Kidney (tissue), 14 donors: ENCODE results near the gene HMOX1. TPM values are rescaled to one million over a fixed set of nuclear protein-coding genes. Genes with fewer than 3 reads are reported as not detected.

Experiments
- DNase-seq, 5 donors: peaks; one replicate each; pipeline ENCODE4 v3.0.0-alpha.2; 2013 to 2020
- FAIRE-seq: peaks from 2 replicates; lab custom pipeline; 2012; peaks lifted over from hg19 to GRCh38; lab: Jason Lieb, UNC
- H3K27ac ChIP-seq, 2 donors: one replicate each; pipeline ENCODE4 v1.7.0; 2013; ENCODE audit warnings: low read depth in 2 of 2, low read length in 2 of 2, inconsistent platforms in 1 of 2
- H3K27me3 ChIP-seq: one replicate; pipeline ENCODE4 v1.7.1; 2013; ENCODE audit warnings: low read length, inconsistent platforms; ENCODE audit not compliant: control insufficient read depth, insufficient read depth
- H3K36me3 ChIP-seq, 3 donors: one replicate each; pipeline versions ENCODE4 v1.7.0 to v1.7.1; 2013; ENCODE audit warnings: low read length in 3 of 3, control low read depth in 1 of 3, inconsistent platforms in 1 of 3; ENCODE audit not compliant: insufficient read depth in 3 of 3, control insufficient read depth in 2 of 3
- H3K4me1 ChIP-seq, 3 donors: one replicate each; pipeline versions ENCODE4 v1.7.0 to v1.7.1; 2013; ENCODE audit warnings: low read length in 3 of 3, inconsistent platforms in 1 of 3, low read depth in 1 of 3; ENCODE audit not compliant: control insufficient read depth in 2 of 3, insufficient read depth in 2 of 3
- H3K4me3 ChIP-seq, 3 donors: one replicate each; pipeline versions ENCODE4 v1.7.0 to v1.8.1; 2013; ENCODE audit warnings: low read length in 3 of 3, control low read depth in 1 of 3, inconsistent platforms in 1 of 3
- H3K9ac ChIP-seq, 3 donors: one replicate each; pipeline versions ENCODE4 v1.7.0 to v1.7.1; 2013; ENCODE audit warnings: low read length in 3 of 3, control low read depth in 1 of 3, inconsistent platforms in 1 of 3
- H3K9me3 ChIP-seq, 3 donors: one replicate each; pipeline versions ENCODE4 v1.7.0 to v1.7.1; 2013; ENCODE audit warnings: low read length in 3 of 3, control low read depth in 1 of 3, inconsistent platforms in 1 of 3; ENCODE audit not compliant: control insufficient read depth in 2 of 3, insufficient read depth in 1 of 3
- CTCF ChIP-seq: IDR thresholded peaks from 3 replicates; pipeline ENCODE4 v1.5.1; 2012; ENCODE audit warnings: mild to moderate bottlenecking, moderate library complexity, borderline replicate concordance; ENCODE audit not compliant: insufficient read depth; ENCODE audit errors: extremely low read depth
- intact Hi-C: fragments of 100-400 bp; cut with DNase I; formaldehyde crosslinking; loops from one replicate; pipeline ENCODE4 v1.11.1; 2022
- polyA plus RNA-seq: library from polyadenylated mRNA; stranded (reverse); fragments of 350-450 nt; fragmentation: Illumina TruSeq; extraction: RNeasy Lipid Tissue Mini Kit (QIAGEN cat#74804); gene quantifications from one replicate; pipeline ENCODE4 v1.2.3, GENCODE V29; 2014; ENCODE audit warnings: low read depth, low replicate concordance; ENCODE audit not compliant: insufficient read depth
- total RNA-seq: library from RNA; stranded (reverse); fragmentation: NEBNext Ultra II Directional; extraction: Animal tissue kit (Norgen Biotek cat#: 25700); gene quantifications from one replicate; pipeline ENCODE4 v1.2.1, GENCODE V29; 2021
- donor health status: control.
- donor health status: control.
- donor health status: control.
- donor health status: control.
- donor health status: control.
- donor health status: DM: yes; HTN: yes; CAD: no.
- donor health status: Normal renal cell carcinoma (clear cell type).

Gene HMOX1
- total and polyA plus RNA-seq, 2 donors from 2014 or later, result 37.7 to 234 TPM

GRCh38 chr22:35384975-35385588 is 4.2 kb downstream of the HMOX1 start:
- H3K27me3 ChIP-seq, result no peaks in the 10 kb centered on the region
- peak overlapping the region in 2 of 3 donors; percentile 26 to 88 for H3K4me3 ChIP-seq
- no peak for DNase-seq
- H3K9ac ChIP-seq, result no peak overlapping the region
- peaks cover 0 to 9% (median 0%) of the 10 kb centered on the region in 3 donors for H3K36me3 ChIP-seq
- intact Hi-C loops, result no loop called here
- FAIRE-seq, result no peak
- TF ChIP-seq CTCF, result no peak
- peaks cover 0 to 9% (median 6%) of the 10 kb centered on the region in 3 donors for H3K4me1 ChIP-seq
- H3K9me3 ChIP-seq, result no peaks in the 10 kb centered on the region
- peak overlapping the region; percentile 42 to 47 for H3K27ac ChIP-seq

- FAIRE-seq (no peak), DNase-seq (no peak)
- Histone ChIP-seq H3K4me1 (peaks cover 0 to 2% (median 0%) of the 10 kb centered on the region in 3 donors), H3K36me3 (peaks cover 0 to 9% (median 0%) of the 10 kb centered on the region in 3 donors), H3K9ac (no peak overlapping the region), H3K27me3 (no peaks in the 10 kb centered on the region), H3K4me3 (no peak overlapping the region), H3K9me3 (no peaks in the 10 kb centered on the region), H3K27ac (no peak overlapping the region)
- intact Hi-C loops, result no loop called here
- TF ChIP-seq CTCF, result no peak
These were observed 5.9 kb downstream of the HMOX1 start for GRCh38 chr22:35386670-35387288.

GRCh38 chr22:35390933-35391332 is 10.0 kb downstream of the HMOX1 start:
- Histone ChIP-seq H3K9ac (no peak overlapping the region), H3K9me3 (no peaks in the 10 kb centered on the region), H3K4me1 (peaks cover 0 to 2% (median 0%) of the 10 kb centered on the region in 3 donors), H3K27ac (no peak overlapping the region), H3K27me3 (no peaks in the 10 kb centered on the region), H3K4me3 (no peak overlapping the region), H3K36me3 (peaks cover 0 to 3% (median 0%) of the 10 kb centered on the region in 3 donors)
- intact Hi-C loops, result no loop called here
- no peak for TF ChIP-seq CTCF
- DNase-seq (no peak), FAIRE-seq (no peak)
